Glutamatergic neuron (in vitro differentiated cells): ENCODE measurements around the gene CORIN. TPM values are rescaled to one million over a fixed set of nuclear protein-coding genes. Genes with fewer than 3 reads are reported as not detected.

ENCODE experiments used
- DNase-seq: peaks from one replicate; pipeline ENCODE4 v3.0.0; 2022
- H3K27ac Mint-ChIP-seq: one replicate; pipeline ENCODE4 v1.8.0; 2020; ENCODE audit warnings: mild to moderate bottlenecking, mixed read lengths, inconsistent platforms; ENCODE audit not compliant: unreplicated experiment
- H3K27me3 Mint-ChIP-seq: one replicate; pipeline ENCODE4 v1.8.0; 2020; ENCODE audit warnings: mild to moderate bottlenecking, moderate library complexity, mixed read lengths, inconsistent platforms; ENCODE audit not compliant: unreplicated experiment
- H3K36me3 Mint-ChIP-seq: one replicate; pipeline ENCODE4 v1.8.0; 2020; ENCODE audit warnings: mild to moderate bottlenecking, mixed read lengths, inconsistent platforms; ENCODE audit not compliant: unreplicated experiment
- H3K4me1 Mint-ChIP-seq: one replicate; pipeline ENCODE4 v1.8.0; 2020; ENCODE audit warnings: mild to moderate bottlenecking, low read depth, mixed read lengths, inconsistent platforms; ENCODE audit not compliant: unreplicated experiment
- H3K4me3 Mint-ChIP-seq: one replicate; pipeline ENCODE4 v1.8.0; 2020; ENCODE audit warnings: mild to moderate bottlenecking, mixed read lengths, inconsistent platforms; ENCODE audit not compliant: unreplicated experiment
- H3K9me3 Mint-ChIP-seq: one replicate; pipeline ENCODE4 v1.8.0; 2020; ENCODE audit warnings: mild to moderate bottlenecking, moderate library complexity, mixed read lengths, inconsistent platforms; ENCODE audit not compliant: unreplicated experiment
- total RNA-seq: library from RNA; stranded (reverse); fragmentation: NEBNext Ultra II Directional; extraction: Animal tissue kit (Norgen Biotek cat#: 25700); gene quantifications from one replicate; pipeline ENCODE4 v1.2.1, GENCODE V29; 2021; ENCODE audit not compliant: unreplicated experiment
- TF ChIP-seq, protein P1 (sequence below): fragments of 200-600 bp; sonication (generic); IDR thresholded peaks from one replicate; pipeline ENCODE4 v1.5.0; 2021; ENCODE audit not compliant: partially characterized antibody, unreplicated experiment

CORIN gene
- total RNA-seq, 1 donor from 2014 or later: 0.32 TPM

DNA sequence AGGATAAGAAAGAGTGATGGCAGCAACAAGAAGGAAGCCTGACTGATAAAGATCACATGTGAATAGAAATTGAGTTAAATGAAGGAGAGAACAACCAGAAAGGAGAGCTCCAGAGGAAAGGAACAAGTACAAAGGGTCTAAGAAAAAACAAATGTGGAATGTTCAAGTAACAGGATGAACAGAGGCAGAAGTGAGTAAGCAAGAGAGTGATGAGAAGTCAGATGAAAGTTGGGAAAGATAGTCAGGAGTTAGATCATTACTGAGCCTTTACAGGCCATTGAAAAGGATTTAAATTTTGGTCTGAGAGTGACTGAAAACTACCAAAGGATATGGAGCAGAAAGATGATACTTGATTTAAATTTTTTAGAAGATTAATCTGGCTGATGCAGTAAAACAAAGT lies 38.4 kb upstream of the CORIN start:
- no peak for DNase-seq
- no peaks in the 10 kb centered on the region for H3K9me3 Mint-ChIP-seq
- peaks cover 18% of the 10 kb centered on the region for H3K36me3 Mint-ChIP-seq
- TF ChIP-seq, protein P1, sequence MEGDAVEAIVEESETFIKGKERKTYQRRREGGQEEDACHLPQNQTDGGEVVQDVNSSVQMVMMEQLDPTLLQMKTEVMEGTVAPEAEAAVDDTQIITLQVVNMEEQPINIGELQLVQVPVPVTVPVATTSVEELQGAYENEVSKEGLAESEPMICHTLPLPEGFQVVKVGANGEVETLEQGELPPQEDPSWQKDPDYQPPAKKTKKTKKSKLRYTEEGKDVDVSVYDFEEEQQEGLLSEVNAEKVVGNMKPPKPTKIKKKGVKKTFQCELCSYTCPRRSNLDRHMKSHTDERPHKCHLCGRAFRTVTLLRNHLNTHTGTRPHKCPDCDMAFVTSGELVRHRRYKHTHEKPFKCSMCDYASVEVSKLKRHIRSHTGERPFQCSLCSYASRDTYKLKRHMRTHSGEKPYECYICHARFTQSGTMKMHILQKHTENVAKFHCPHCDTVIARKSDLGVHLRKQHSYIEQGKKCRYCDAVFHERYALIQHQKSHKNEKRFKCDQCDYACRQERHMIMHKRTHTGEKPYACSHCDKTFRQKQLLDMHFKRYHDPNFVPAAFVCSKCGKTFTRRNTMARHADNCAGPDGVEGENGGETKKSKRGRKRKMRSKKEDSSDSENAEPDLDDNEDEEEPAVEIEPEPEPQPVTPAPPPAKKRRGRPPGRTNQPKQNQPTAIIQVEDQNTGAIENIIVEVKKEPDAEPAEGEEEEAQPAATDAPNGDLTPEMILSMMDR: no peak
- no peak overlapping the region for H3K4me3 Mint-ChIP-seq
- no peak overlapping the region for H3K27ac Mint-ChIP-seq
- H3K27me3 Mint-ChIP-seq: no peaks in the 10 kb centered on the region
- H3K4me1 Mint-ChIP-seq: no peaks in the 10 kb centered on the region

DNA sequence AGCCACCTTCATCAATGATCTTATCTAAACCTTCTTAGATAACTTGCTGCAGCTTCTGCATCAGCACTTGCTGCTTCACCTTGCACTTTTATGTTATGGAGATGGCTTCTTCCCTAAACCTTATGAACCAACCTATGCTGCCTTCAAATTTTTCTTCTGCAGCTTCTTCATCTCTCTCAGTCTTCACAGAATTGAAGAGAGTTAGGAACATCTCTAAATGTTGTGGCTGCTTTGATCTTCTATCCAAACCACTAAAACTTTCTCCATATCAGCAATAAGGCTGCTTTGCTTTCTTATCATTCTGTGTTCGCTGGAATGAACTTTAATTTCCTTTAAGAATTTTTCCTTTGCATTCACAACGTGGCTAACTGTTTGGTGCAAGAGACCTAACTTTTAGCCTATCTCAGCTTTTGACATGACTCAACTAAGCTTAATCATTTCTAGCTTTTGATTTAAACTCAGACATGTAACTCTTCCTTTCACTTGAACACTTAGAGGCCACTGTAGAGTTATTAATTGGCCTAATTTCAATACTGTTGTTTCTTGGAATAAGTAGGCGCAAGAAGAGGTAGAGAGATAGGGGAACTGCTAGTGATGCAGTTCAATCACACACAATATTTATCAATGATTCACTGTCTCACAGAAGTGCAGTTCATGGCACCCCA lies 36.1 kb upstream of the CORIN start:
- H3K4me3 Mint-ChIP-seq: no peak overlapping the region
- peaks cover 25% of the 10 kb centered on the region for H3K36me3 Mint-ChIP-seq
- no peak overlapping the region for H3K27ac Mint-ChIP-seq
- H3K4me1 Mint-ChIP-seq: no peaks in the 10 kb centered on the region
- TF ChIP-seq, protein P1: no peak
- no peaks in the 10 kb centered on the region for H3K9me3 Mint-ChIP-seq
- no peaks in the 10 kb centered on the region for H3K27me3 Mint-ChIP-seq
- DNase-seq: no peak

DNA sequence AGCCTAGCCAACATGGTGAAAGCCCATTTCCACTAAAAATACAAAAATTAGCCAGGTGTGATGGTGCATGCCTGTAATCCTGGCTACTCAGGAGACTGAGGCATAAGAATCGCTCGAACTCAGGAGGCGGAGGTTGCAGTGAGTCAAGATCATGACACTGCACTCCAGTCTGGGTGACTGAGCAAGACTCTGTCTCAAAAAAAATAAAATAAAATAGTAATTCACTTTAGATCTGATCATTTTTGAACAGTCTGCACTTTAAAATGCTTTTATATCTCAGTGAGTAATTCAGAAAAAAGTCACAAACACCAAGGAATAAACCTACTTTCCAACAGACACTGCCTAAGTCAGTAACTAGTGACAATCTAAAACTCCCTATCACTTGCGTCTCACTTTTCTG lies 25.6 kb upstream of the CORIN start:
- peaks cover 2% of the 10 kb centered on the region for H3K27me3 Mint-ChIP-seq
- TF ChIP-seq, protein P1: no peak
- no peak overlapping the region for H3K4me3 Mint-ChIP-seq
- DNase-seq: no peak
- H3K27ac Mint-ChIP-seq: no peak overlapping the region
- H3K36me3 Mint-ChIP-seq: no peaks in the 10 kb centered on the region
- no peaks in the 10 kb centered on the region for H3K9me3 Mint-ChIP-seq
- no peaks in the 10 kb centered on the region for H3K4me1 Mint-ChIP-seq

DNA sequence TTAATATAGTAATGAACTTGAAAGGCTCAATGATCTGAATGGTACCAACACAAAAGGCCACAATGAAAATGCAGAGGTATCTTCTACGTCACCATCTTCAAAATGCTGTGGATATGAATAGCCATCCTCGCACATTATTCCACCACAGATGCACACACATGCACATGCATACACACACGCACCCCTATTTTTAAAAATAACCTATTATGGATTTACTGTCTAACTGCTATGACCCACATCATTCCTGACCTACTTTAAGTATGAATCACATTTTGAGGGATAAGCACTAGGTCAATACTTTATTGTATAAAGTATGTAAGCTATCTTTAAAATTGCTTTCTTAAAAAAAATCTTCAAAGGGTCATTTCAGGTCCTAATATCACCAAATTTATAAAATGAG lies 24.4 kb upstream of the CORIN start:
- no peaks in the 10 kb centered on the region for H3K4me1 Mint-ChIP-seq
- H3K27me3 Mint-ChIP-seq: peaks cover 2% of the 10 kb centered on the region
- no peaks in the 10 kb centered on the region for H3K36me3 Mint-ChIP-seq
- no peak for DNase-seq
- H3K9me3 Mint-ChIP-seq: no peaks in the 10 kb centered on the region
- no peak overlapping the region for H3K27ac Mint-ChIP-seq
- H3K4me3 Mint-ChIP-seq: no peak overlapping the region
- TF ChIP-seq, protein P1: no peak

DNA sequence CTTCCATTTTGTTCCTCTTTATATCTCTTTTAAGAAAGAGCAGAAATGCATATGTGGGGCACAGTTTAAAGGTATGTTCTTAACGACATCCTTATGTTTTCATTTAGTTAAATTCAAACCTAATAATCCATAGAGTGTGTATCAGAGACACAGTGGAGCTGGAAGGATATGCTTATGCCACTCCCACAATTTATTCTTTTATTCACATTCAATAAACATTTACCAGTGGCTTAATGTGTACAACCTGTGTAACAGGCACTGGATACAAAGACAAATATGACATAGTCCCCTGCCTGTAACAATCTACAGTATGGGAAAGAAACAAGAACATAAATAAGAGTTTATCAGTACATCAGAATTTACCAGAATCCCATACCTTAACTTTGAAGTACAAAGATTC lies 22.4 kb upstream of the CORIN start:
- no peak for DNase-seq
- TF ChIP-seq, protein P1: no peak
- Mint-ChIP-seq H3K27ac (no peak overlapping the region), H3K4me1 (no peaks in the 10 kb centered on the region), H3K4me3 (no peak overlapping the region), H3K27me3 (peaks cover 2% of the 10 kb centered on the region), H3K36me3 (no peaks in the 10 kb centered on the region), H3K9me3 (no peaks in the 10 kb centered on the region)
